Stomach (tissue), 4 donors: Measurements from ENCODE around the gene TTF2.

ENCODE experiments used
- POLR2A ChIP-seq, 4 donors: fragments of 450-650 bp; IDR thresholded peaks; one replicate each; pipeline ENCODE4 v1.6.1; 2016; ENCODE audit warnings: antibody characterized with exemption in 4 of 4, control low read depth in 2 of 4, mild to moderate bottlenecking in 1 of 4, moderate library complexity in 1 of 4
- POLR2AphosphoS5 ChIP-seq, 3 donors: sonication (generic); formaldehyde crosslinking; IDR thresholded peaks; one replicate each; pipeline ENCODE4 v1.6.1; 2016; ENCODE audit warnings: antibody characterized with exemption in 3 of 3
- TF ChIP-seq, protein P1 (sequence below), 7 experiments: fragments of 450-650 bp in 4 of 7; fragments of 200-600 bp in 3 of 7; sonication (generic) in 3 of 7; IDR thresholded peaks; one replicate each; pipeline ENCODE4 v1.5.1; 2016 to 2019; ENCODE audit warnings: antibody characterized with exemption in 7 of 7, control low read depth in 2 of 7, mild to moderate bottlenecking in 1 of 7

DNA sequence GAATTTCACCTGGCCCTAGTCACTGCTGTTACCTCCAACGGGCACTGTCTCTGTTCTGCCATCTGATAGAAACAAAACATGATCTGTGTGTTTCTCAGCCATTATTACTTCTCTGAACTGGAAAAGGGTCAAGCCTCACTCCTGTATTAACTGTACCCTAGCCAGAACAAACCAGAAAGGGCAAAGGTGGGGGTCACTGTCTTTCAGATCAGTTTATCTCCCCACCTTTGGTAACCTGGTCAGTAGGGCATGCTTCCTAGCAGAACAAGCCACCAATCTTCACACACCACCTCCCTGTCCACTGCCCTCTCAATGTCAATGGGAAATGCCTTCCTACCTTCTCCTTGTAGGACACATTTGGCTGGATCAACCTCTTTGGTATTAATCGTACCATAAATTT is 57.6 kb downstream of the TTF2 start:
- TF ChIP-seq POLR2A (IDR thresholded peaks at IDR 0.05) (no peak), POLR2AphosphoS5 (IDR thresholded peaks at IDR 0.05) (no peak)
- TF ChIP-seq, protein P1, sequence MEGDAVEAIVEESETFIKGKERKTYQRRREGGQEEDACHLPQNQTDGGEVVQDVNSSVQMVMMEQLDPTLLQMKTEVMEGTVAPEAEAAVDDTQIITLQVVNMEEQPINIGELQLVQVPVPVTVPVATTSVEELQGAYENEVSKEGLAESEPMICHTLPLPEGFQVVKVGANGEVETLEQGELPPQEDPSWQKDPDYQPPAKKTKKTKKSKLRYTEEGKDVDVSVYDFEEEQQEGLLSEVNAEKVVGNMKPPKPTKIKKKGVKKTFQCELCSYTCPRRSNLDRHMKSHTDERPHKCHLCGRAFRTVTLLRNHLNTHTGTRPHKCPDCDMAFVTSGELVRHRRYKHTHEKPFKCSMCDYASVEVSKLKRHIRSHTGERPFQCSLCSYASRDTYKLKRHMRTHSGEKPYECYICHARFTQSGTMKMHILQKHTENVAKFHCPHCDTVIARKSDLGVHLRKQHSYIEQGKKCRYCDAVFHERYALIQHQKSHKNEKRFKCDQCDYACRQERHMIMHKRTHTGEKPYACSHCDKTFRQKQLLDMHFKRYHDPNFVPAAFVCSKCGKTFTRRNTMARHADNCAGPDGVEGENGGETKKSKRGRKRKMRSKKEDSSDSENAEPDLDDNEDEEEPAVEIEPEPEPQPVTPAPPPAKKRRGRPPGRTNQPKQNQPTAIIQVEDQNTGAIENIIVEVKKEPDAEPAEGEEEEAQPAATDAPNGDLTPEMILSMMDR (IDR thresholded peaks at IDR 0.05) = no peak
